ENCODE measurements around the gene RRM1.

DNA sequence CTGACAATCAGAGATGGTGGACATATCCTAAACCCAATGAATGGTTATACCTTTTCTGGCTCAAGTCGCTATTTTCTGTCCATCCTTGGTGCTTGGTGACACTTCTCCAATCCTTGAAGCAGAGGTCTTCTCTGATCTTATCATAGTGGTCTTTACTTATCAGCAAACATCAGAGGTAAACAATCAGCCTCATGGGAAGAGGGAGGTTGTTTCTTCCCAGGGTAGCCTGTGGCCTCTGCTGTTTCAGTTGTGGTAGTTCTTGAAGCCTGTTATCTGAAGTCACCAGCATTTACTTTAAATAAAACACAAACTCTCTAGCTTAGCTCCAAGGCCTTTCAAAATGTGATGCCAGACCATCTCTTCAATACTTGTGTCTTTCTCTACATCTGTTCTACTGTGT lies 66.7 kb downstream of the RRM1 start:
- TF ChIP-seq, protein P1, sequence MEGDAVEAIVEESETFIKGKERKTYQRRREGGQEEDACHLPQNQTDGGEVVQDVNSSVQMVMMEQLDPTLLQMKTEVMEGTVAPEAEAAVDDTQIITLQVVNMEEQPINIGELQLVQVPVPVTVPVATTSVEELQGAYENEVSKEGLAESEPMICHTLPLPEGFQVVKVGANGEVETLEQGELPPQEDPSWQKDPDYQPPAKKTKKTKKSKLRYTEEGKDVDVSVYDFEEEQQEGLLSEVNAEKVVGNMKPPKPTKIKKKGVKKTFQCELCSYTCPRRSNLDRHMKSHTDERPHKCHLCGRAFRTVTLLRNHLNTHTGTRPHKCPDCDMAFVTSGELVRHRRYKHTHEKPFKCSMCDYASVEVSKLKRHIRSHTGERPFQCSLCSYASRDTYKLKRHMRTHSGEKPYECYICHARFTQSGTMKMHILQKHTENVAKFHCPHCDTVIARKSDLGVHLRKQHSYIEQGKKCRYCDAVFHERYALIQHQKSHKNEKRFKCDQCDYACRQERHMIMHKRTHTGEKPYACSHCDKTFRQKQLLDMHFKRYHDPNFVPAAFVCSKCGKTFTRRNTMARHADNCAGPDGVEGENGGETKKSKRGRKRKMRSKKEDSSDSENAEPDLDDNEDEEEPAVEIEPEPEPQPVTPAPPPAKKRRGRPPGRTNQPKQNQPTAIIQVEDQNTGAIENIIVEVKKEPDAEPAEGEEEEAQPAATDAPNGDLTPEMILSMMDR (IDR thresholded peaks at IDR 0.05; ENCODE audit: low read depth, low read length, missing input control) = no peak
- TF ChIP-seq NR2F2 (IDR thresholded peaks at IDR 0.05) (no peak), REST (IDR thresholded peaks at IDR 0.05) (no peak), TAF1 (conservative IDR thresholded peaks at IDR 0.05) (no peak), RAD21 (IDR thresholded peaks at IDR 0.05) (no peak), SP1 (IDR thresholded peaks at IDR 0.05) (no peak), EGR1 (IDR thresholded peaks at IDR 0.05; ENCODE audit: low read depth in 2 of 2) (no peak)
- TF ChIP-seq, protein P2, sequence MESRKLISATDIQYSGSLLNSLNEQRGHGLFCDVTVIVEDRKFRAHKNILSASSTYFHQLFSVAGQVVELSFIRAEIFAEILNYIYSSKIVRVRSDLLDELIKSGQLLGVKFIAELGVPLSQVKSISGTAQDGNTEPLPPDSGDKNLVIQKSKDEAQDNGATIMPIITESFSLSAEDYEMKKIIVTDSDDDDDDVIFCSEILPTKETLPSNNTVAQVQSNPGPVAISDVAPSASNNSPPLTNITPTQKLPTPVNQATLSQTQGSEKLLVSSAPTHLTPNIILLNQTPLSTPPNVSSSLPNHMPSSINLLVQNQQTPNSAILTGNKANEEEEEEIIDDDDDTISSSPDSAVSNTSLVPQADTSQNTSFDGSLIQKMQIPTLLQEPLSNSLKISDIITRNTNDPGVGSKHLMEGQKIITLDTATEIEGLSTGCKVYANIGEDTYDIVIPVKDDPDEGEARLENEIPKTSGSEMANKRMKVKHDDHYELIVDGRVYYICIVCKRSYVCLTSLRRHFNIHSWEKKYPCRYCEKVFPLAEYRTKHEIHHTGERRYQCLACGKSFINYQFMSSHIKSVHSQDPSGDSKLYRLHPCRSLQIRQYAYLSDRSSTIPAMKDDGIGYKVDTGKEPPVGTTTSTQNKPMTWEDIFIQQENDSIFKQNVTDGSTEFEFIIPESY (IDR thresholded peaks at IDR 0.05) = no peak
